HG02798 (cell line): ENCODE measurements around the gene PREX1.

Experiments
- ATAC-seq: cut with Tn5 transposase; IDR thresholded peaks from one replicate; pipeline ENCODE4 v1.9.1; 2021; ENCODE audit warnings: mild to moderate bottlenecking; ENCODE audit not compliant: unreplicated experiment, poor library complexity

PREX1 gene

DNA sequence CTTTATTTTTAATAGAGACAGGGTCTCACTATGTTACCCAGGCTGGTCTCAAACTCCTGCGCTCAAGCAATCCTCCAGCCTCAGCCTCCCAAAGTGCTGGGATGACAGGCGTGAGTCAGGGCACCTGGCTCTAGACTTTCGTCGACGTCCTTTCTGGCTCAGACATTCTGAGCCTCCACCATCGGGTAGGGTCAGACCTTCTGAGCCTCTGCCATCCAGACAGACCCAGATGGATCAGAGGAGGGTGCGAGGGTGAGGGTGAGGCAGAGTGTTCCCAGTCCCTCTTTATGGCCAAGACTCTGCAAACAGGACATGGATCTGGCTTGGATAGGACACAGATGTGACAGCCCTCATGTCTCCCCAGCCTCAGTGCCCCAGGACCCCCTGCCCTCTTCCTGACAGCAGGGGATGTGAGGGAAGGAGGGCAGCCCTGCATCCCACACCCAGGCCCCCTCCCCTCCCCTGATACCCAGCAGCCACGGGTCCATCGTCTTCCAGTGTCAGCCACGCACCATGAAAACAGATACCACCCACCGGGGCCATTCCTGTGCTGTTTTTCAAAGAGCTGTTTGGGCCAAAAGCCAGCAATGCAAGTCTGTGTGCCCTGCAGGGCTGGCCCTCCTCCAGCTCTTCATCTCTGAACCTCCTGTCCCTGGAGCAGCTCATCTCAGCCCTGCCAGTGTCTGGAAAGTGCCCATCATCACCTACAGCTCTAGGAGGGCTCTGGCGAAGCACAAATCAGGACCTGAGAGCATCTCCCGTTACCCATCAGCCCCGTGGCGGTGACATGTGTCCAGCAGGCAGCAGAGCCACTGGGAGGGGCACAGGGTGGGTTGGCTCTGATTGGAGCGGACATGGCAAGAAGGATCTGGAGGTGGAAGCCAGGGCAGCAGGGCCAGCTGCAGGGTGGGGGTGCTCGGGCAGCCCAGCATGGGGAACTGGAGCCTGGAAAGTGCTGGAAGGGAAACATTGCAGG, 208.4 kb downstream of the PREX1 start:
- ATAC-seq, result no peak

DNA sequence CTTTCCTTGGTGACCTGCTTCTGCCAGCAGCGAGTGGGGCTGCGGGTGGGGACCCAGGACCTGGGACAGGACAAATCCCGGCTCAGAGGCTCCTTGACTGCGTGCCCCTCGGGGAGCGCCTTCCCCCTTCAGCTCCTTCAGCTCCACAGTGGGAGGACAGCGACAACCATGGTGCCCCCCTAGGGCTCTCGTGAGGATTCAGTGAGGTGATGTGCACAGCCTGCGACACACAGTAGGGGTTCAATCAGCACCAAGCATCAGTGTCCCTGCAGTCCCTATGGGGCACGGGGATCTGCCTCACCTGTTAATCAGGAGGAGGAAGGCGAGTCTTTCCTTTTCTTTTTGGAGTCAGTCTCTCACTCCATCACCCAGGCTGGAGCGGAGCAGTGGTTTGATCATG, 209.2 kb downstream of the PREX1 start:
- no peak for ATAC-seq

DNA sequence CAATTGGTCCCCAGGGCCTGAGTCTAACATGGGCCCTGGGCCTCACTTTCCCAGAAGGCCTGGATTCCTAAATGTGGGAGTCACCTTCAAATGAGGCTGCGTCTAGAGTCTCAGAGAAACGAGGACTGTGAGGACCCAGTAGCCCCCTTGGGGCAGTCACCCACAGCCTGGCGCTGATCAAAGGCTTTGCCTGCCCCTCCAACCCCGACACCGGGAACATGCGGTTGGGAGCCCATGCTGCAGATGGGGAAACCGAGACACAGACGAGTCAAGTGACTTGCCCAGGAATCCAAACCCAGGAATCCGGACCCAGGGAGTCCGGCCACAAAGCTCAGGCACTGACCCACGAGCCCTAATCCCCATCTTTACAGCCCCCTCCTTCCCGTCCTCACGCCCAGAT, 209.7 kb downstream of the PREX1 start:
- no peak for ATAC-seq

DNA sequence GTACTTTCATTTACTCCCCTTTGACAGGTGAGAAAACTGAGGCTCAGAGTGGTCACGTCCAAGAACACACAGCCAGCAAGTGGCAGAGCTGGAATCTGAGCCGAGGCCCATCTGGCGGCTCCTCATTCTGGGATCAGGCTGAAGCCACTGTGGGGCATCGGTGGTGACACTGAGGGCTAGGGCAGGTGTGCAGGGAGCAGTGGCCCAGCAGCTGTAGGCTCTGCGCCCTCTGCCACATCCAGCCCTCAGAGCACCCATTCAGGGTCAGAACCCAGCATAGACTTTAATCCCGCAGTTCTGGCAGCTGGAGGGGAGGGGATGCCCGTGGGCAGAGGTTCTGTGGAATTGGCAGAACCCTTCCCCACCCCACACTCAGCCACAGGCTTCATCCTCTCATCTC, 210.3 kb downstream of the PREX1 start:
- ATAC-seq, result no peak

DNA sequence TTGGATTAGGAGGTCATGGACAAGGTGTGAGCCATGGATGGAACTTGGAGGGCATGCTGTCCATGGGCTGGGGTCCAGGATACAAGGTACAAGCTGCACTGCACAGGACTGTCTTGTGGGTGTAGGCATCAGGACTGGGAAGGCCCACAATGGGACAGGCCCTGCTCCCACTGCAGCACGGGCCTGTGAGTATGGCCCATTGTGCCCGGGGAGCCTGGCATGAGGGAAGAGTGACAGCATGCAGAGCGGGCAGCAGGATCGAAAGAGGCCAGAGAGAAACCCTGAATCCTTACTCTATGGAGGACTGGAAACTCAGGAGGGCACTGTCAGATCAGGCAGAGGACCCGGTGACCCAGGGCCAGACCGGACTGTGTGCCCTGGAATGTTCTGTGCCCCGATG, 211.3 kb downstream of the PREX1 start:
- ATAC-seq, result no peak

DNA sequence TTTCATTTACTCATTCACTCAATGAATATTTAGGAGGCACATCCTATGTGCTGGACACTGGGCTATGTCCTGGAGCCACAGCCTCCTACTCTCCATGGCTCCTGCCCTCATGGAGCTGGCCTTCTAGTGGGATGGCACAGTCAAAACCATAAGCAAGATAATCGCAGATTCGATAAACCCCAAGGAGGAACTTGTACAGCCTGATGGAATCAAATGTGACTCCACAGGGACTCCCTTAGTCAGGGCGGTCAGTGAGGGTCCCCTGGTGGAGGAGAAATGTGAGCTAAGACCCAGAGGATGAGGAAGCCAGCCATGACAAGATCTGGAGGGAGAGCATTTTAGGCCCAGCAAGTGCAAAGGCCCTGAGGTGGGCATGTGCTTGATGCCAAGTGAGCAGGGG, 211.9 kb downstream of the PREX1 start:
- no peak for ATAC-seq

DNA sequence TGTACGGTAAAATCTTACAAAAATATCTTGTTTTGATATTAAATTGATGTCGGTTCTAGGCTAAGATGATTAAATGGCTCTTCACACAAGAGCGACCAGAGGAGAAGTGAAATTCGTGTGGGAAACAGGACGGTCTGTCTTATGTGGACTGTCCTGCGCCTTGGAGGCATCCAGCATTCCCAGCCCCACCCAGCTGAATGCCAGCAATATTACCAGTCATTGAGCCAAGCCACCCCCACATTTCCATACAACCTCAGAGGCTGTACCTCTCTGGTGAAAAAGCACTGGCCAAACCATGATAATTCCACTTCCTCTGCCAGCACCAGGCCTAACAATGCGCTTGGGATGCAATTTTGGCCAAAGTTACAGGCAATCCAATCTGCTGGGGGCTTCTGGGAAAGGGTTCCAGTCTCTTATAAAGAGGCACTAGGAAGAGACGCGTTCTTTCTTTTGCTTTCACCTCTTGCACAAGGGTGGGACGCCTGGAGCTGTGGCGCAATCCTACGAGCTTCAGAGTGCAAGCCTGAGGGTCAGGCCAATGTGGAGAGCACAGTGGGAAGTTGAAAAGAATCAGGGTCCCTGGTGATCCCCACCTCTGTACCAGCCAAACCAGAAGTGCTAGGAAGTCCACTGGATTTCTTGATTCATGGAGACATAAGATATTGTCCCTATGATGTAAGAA, 213.1 kb downstream of the PREX1 start:
- ATAC-seq, result no peak

DNA sequence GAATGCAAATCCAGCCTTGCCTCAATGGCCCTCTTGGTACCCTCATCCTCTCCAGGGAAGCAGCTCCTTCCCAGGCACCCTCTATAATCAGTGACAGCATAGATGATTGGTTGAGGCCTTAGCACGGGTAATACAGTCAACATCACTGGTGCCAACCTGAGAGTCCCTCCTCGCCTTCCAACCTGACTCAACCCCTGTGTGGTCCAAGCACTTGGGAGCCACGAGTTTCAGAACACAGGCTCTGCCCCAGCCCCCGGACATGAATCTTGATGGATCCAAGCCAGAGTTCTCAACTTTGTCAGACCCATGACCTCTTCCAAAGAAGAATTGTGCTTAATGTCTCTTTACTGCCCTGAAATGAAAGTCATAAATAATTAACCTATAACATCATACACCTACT, 213.9 kb downstream of the PREX1 start:
- no peak for ATAC-seq

DNA sequence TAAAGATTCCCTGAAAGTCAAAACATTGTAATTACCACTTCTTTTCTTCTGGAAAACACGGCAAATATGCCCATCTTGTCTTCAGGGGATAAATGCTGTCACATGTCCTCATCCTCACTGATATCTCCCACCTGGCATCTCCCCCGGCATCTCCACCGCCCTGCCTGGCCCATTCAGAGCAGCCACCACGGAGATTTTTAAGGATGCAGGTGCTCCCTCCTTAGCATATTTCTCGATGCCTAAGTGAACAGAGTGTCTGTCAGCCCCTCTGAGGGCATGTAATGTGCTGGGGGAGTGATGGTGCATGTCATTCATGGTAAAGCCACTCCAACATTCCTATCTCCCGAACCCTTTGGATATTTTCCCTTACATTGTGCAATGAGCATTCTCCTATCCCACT, 215.5 kb downstream of the PREX1 start:
- no peak for ATAC-seq

DNA sequence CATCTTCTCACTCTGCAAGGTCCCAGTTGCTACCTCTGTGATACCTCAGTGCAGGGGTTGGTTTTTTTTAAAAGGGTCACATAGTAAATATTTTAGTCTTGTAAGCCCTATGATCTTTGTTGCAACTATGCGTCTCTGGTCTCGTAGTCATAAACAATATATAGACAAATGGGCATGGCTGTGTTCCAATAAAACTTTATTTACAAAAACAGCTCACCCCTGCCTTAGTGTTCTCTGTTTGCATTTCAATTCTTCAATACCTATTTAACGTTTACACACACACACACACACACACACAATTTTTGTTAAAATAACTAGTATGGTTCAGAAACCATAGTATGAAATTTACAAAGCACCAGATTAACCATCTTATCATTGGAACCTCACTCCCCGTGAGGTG, 216.8 kb downstream of the PREX1 start:
- ATAC-seq, result no peak

DNA sequence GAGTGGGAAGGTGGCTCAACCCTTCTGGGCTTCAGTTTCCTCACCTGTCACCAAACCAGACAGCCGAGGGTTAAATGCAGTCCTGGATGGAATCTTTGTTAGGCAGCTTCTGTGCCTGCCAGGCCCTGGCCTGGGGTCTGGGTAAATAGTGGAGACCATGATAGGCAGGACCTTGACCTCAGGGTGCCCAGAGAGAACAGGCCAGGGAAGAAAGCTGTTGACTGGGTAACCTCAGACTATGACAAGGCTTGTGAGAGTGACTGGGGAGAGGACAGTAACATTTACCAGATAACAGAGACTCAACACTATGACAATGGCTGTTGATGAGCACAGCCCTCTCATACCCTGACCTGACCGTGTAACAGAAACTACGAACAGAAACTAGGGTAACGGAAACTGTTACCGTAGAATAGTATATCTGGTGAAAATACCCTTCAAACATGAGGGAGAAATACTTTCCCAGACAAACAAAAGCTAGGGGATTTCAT, 218.3 kb downstream of the PREX1 start:
- ATAC-seq, result peak; percentile 74

DNA sequence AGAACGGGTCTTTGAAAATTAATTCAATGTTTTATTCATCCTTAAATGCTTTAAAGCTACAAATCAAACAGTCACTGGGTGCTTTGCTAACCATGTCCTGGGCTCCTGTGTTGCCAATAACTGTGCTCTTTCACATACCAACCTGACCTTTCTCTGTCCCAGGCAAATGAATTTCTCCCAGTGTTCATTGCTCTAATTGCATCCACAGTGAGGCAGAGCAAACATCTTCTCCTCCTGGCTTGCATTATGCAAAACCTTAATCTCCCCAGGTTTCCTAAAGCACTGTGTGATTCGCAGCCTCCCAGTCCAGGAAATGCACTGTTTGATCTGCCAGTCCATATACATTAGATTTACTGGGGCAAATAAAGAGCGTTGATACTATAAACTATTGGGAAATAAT, 219.0 kb downstream of the PREX1 start:
- ATAC-seq, result no peak

DNA sequence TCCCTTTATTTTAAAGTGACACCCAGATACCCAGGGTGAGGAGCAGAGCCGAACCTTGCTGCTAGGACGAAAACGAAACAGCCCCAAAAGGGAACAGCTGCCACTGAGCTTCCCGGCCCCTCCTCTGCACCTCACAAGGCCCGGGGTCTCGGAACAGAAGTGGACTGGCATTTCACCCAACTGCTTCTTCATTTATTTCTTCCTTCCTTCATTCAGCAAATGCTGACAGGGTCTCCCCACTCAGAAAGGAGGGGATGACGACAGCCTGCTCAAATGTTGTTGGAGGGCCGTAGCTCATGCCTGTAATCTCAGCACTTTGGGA, 220.3 kb downstream of the PREX1 start:
- ATAC-seq, result no peak

DNA sequence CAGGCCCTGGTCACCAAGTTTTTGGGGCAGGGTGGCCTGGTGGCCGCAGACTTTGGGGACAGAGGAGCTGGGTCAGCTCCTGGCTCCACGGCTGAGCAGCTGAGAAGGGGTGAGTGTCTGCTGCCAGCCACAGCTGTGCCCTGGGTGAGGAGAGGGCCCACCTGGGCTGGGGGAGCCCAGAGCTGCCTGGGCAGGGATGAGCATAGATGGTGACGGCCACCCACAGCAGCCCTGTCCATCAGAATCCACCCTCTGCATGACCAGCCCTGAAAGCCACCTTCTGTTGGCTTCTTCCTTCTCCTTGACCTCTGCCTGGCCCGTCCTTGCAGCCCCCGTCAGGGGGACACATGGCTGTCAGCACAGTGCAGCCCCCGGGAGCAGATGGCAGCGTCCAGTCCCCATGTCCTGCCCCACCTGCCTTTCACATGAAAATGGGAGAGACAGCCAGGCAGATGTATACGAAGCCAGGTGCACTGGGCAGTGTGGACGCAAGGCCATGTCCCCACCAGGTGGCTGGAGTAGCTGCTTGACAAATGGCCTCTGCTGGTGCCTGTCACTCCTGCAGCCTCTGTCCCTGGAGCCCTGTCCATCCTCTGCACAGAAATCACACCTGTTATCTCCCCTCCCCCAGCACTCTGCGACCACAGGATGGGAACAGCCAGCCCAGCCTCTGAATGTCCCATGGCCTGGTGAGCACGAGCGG, 220.8 kb downstream of the PREX1 start:
- no peak for ATAC-seq

DNA sequence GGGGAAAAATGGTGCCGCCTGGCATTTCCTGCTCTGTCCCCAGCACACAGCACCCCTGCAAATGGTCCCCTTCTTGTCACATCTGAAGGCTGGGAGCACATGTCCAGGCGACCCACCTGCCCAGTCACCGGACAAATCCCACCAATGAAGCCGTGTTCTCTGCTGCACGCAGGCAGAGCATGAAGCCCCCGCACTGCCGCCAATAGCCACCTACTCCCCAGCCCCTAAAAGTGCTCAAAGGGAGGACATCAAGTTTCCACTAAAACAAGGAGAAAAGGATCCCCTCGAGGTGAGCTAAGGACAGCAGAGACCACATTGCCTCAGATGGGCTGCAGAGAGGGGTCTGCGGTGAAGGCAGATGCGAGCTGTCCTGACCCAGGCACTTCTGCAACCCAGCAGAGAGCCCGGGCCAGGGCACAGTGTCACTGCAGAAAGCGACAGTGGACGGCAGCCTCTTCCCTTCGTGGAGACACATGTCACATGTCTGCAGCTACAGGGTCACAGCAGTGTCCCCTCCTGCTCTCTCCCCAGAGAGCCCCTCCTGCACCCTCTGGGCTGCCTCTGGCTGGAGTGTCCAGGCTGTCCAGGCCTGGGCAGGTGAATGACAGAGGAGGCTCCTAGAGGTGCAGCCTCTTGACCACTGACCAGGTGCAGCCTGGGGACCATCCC, 221.5 kb downstream of the PREX1 start:
- ATAC-seq, result no peak

DNA sequence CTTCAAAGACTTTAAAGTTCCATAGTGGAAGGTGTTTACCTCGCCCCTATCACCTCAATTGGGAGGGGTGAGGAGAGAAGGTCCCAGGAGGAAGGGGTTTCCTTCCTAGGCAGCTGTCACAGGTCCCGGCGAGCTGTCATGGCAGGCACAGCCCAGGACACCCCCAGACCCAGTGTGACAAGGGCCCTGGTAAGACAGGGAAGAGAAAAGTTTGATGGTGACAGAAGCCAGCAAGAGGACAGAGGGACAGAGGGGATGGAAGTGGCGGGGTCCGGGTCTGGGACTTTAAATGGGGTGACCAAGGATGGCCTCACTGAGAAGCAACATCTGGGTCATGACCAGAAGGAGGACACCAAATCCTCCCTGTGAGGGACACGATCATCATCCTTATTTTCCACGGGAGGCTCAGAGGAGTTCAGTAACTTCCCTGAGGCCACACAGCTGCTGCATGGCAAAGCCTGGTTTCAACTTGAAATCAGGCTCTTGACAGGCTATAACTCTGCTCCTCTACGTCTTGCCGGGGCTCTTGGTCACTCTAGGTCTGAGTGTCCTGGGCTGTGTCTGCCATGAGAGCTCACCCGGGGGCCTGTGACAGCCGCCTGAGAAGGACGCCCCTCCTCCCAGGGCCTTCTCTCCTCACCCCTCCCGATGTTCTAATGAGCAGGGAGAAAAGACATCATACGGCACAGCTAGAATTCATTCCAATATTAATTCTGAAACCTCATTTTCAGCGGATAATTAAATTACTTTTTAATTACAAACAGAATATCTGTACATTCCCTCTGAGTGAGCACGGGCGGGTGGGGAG, 222.2 kb downstream of the PREX1 start:
- ATAC-seq, result no peak

DNA sequence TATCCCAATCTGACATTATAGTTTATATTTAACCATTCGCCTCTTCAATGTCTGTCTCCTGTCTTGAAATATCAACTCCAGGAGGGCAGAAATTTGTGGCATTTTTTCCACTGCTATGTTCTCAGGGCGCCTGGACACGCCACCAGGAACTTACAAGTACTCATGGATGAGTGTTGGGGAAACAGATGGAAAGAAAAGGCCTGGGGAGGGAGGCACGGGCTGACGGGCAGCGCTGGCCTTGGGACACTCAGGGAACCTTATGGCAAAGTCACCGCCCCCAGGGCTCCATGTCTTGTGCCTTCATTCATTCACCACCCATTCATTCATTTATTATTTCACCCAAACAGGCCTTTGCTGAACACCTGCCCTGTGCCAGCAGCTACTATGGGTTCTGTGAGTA, 222.9 kb downstream of the PREX1 start:
- no peak for ATAC-seq

DNA sequence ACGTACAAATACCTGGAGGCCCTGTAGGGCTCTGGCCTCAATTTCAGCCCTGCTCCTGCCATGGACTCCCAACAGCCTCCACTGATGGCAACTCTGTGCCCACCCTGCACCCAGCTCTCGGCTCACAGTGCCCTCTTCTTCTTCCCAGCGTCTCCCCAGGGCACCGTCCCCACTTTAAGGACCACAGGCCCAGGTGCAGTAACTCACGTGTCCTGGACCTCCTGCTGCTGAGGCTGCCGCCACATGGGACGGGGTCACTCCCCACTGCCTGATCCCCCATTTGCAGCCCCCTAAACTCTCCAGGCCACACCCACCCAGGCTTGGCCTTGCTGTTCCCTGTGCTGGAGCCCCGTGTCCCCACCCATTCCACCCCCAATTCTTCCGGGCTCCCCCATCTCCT, 223.4 kb downstream of the PREX1 start:
- no peak for ATAC-seq

DNA sequence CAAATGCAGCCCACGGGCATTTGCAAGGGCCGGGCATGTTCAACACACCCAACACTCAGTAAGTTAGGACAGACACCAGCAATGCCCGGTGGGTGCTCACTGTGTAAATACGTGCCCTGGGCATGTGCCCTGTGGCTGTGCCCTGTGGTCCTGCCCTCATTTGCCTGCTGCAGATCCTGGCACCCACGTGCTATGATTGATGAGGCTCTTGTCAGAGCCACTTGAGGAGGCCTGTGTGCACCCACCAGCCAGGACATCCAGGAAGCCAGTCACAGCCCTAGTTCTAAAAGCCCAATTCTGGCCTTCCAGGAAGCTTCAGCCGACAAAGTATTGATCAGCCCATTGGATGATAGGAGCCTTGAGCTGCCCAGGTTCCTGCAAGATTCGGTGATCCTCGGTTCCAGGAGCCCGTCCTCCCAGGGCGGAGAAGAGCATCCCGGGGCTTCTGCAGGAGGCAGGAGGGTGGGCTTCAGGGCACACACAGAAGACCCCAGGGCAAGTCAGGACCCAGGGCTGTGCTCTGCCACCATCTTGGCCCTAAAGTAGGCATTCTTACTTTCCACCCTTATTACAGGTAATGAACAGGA, 223.9 kb downstream of the PREX1 start:
- no peak for ATAC-seq
